Thymus (tissue), 11 donors: ENCODE measurements around the gene CATSPER3. TPM values are rescaled to one million over a fixed set of nuclear protein-coding genes. Genes with fewer than 3 reads are reported as not detected.

Experiments used
- DNase-seq, 9 donors: peaks; one replicate each; pipeline ENCODE4 v3.0.0-alpha.2; 2013; ENCODE audit warnings: low spot score in 9 of 9, low read depth in 6 of 9, missing footprints in 1 of 9
- H3K27ac ChIP-seq, 2 donors: one replicate each; pipeline ENCODE4 v1.5.1; 2013; ENCODE audit warnings: control low read depth in 1 of 2, low read depth in 1 of 2, low read length in 1 of 2, mild to moderate bottlenecking in 1 of 2, moderate library complexity in 1 of 2
- H3K27me3 ChIP-seq, 2 donors: one replicate each; pipeline ENCODE4 v1.5.1; 2013; ENCODE audit warnings: low read length in 1 of 2; ENCODE audit not compliant: control insufficient read depth in 2 of 2, insufficient read depth in 1 of 2
- H3K36me3 ChIP-seq, 2 donors: one replicate each; pipeline ENCODE4 v1.5.1; 2013; ENCODE audit warnings: low read length in 1 of 2, mild to moderate bottlenecking in 1 of 2, moderate library complexity in 1 of 2; ENCODE audit not compliant: control insufficient read depth in 2 of 2, insufficient read depth in 2 of 2
- H3K4me1 ChIP-seq, 2 donors: one replicate each; pipeline ENCODE4 v1.5.1; 2013; ENCODE audit warnings: low read length in 2 of 2; ENCODE audit not compliant: control insufficient read depth in 2 of 2, insufficient read depth in 2 of 2
- H3K4me3 ChIP-seq, 2 donors: one replicate each; pipeline ENCODE4 v1.5.1; 2013; ENCODE audit warnings: low read length in 2 of 2, control low read depth in 1 of 2, mild to moderate bottlenecking in 1 of 2
- H3K9me3 ChIP-seq, 2 donors: one replicate each; pipeline ENCODE4 v1.5.1; 2013; ENCODE audit warnings: low read length in 1 of 2, mild to moderate bottlenecking in 1 of 2; ENCODE audit not compliant: control insufficient read depth in 2 of 2, insufficient read depth in 1 of 2
- WGBS: extraction: QIAGEN DNeasy Blood & Tissue Kit; methylation state at CpG from one replicate; pipeline ENCODE4 v1.1.7; 2013; 5-methylcytosine and 5-hydroxymethylcytosine counted together
- polyA plus RNA-seq: library from polyadenylated mRNA; stranded (reverse); fragments of 200-250 nt; gene quantifications from one replicate; pipeline ENCODE4 v1.2.3, GENCODE V29; 2013
- total RNA-seq: library from RNA; stranded (reverse); fragments of 120-200 nt; gene quantifications from one replicate; pipeline ENCODE4 v1.2.4, GENCODE V29; 2013
- donor health status: healthy.

The CATSPER3 gene
- total and polyA plus RNA-seq, 2 donors, result 0.19 to 1.3 TPM

GRCh38 chr5:135024956-135025729, 57.4 kb downstream of the CATSPER3 start:
- no peak overlapping the region for H3K4me3 ChIP-seq
- peaks cover 61 to 78% of the 10 kb centered on the region in 2 donors for H3K27me3 ChIP-seq
- no peak for DNase-seq
- H3K36me3 ChIP-seq, result no peaks in the 10 kb centered on the region
- no peaks in the 10 kb centered on the region for H3K4me1 ChIP-seq
- no peak overlapping the region for H3K27ac ChIP-seq
- WGBS, result 95% methylated on average over 11 of the region's 11 CpGs
- peaks cover 0 to 3% of the 10 kb centered on the region in 2 donors for H3K9me3 ChIP-seq

DNA sequence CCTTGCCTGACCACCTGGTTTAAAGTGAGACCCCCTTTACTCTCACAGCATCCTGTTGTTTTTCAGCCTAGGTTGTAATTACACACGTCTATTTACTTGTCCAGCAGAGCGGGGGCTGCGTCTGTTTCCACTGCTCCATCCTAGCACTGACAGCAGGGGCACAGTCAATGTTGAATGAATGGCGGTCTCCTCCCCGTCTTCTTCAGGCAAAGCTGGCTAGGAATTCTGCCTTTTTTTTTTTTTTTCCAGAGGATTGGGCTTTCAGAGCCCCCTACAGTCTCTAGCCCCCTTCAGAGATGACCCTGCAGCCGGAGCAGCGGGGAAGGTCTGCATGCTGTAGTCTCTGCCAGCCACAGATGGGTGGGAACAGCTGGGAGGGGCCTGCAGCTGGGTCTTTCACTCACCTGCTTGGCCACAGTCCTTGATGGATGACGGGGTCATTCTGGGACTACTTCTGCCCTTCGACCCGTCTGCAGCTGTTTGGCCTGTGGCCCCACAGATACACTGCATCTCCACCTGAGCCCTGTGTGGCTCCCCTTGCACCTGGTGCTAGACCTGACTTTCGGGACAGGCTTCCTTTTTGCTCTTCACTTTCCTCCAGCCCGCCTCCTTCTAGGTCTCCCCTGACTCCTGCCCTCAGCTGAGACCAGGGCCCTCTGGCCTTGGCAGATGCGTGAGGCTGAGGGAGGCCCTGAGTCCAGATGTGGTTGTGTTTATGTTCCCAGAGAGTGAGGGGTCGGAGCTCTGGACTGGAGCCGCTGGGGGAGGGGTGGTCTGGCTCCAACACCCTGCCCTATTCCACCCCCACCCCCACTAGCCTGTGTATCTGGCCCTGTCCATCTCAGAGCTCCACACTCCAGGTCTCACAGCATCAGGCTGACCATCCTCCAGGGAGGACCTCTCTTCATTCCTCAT, 58.3 kb downstream of the CATSPER3 start:
- peaks cover 0 to 4% of the 10 kb centered on the region in 2 donors for H3K9me3 ChIP-seq
- no peak for DNase-seq
- H3K27ac ChIP-seq, result no peak overlapping the region
- H3K4me3 ChIP-seq, result no peak overlapping the region
- 92% methylated on average over 15 of the region's 15 CpGs for WGBS
- peaks cover 69 to 81% of the 10 kb centered on the region in 2 donors for H3K27me3 ChIP-seq
- no peaks in the 10 kb centered on the region for H3K36me3 ChIP-seq
- peaks cover 0 to 2% of the 10 kb centered on the region in 2 donors for H3K4me1 ChIP-seq

- no peak for DNase-seq
- Histone ChIP-seq H3K27me3 (peaks cover 72 to 86% of the 10 kb centered on the region in 2 donors), H3K36me3 (no peaks in the 10 kb centered on the region), H3K4me3 (no peak overlapping the region), H3K27ac (no peak overlapping the region), H3K9me3 (peaks cover 0 to 5% of the 10 kb centered on the region in 2 donors), H3K4me1 (peaks cover 0 to 6% of the 10 kb centered on the region in 2 donors)
- WGBS, result 67% methylated on average over 12 of the region's 12 CpGs
Observed at GRCh38 chr5:135026645-135027265, 59.0 kb downstream of the CATSPER3 start.

GRCh38 chr5:135027266-135027696, 59.6 kb downstream of the CATSPER3 start:
- Histone ChIP-seq H3K27ac (no peak overlapping the region), H3K4me3 (no peak overlapping the region), H3K4me1 (peaks cover 0 to 6% of the 10 kb centered on the region in 2 donors), H3K27me3 (peaks cover 74 to 90% of the 10 kb centered on the region in 2 donors), H3K9me3 (peaks cover 0 to 5% of the 10 kb centered on the region in 2 donors), H3K36me3 (no peaks in the 10 kb centered on the region)
- whole genome bisulfite sequencing, result 10% methylated on average over 29 of the region's 29 CpGs
- no peak for DNase-seq

GRCh38 chr5:135027697-135028615, 60.2 kb downstream of the CATSPER3 start:
- Histone ChIP-seq H3K4me1 (peaks cover 0 to 6% of the 10 kb centered on the region in 2 donors), H3K36me3 (no peaks in the 10 kb centered on the region), H3K27ac (no peak overlapping the region), H3K9me3 (peaks cover 0 to 5% of the 10 kb centered on the region in 2 donors), H3K4me3 (no peak overlapping the region), H3K27me3 (peaks cover 78 to 96% of the 10 kb centered on the region in 2 donors)
- WGBS, result 8% methylated on average over 79 of the region's 79 CpGs
- no peak for DNase-seq

DNA sequence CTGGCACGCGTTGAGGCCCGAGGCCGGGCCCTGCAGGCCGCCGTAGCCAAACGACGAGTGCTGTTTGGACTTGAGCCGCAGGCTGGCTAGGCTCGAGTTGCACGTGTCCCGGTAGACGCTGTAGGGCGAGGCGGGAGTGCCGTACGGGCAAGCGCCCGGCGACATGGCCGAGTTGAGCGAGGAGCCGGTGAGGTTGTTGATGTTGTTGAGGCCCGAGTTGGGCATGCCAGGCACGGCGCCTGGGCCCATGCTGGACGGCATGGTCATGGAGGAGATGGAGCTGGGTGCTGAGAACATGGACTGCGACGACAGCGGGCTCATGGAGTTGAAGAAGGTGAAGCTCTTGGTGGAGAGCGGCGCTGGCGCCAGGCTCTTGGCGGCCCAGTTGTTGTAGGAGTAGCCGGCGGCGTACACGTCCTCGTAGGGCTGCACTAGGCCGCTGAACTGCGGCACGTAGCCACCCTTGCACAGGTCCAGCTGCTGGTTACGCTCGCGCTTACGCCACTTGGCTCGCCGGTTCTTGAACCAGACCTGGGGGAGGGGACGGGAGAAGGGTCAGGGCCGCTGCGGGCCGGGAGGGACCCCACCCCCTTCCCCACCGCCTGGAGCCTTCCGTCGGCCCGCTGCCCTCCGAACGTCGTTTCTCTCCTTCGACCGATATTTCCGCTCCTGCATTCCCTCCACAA, 61.2 kb downstream of the CATSPER3 start:
- Histone ChIP-seq H3K27ac (no peak overlapping the region), H3K4me3 (no peak overlapping the region), H3K36me3 (no peaks in the 10 kb centered on the region), H3K4me1 (peaks cover 6% of the 10 kb centered on the region in 2 donors), H3K9me3 (peaks cover 0 to 7% of the 10 kb centered on the region in 2 donors), H3K27me3 (peaks cover 88 to 99% of the 10 kb centered on the region in 2 donors)
- WGBS, result 12% methylated on average over 62 of the region's 62 CpGs
- no peak for DNase-seq

GRCh38 chr5:135029477-135030122, 61.9 kb downstream of the CATSPER3 start:
- H3K27ac ChIP-seq, result no peak overlapping the region
- WGBS, result 14% methylated on average over 15 of the region's 15 CpGs
- peaks cover 0 to 7% of the 10 kb centered on the region in 2 donors for H3K9me3 ChIP-seq
- no peaks in the 10 kb centered on the region for H3K36me3 ChIP-seq
- peaks cover 6% of the 10 kb centered on the region in 2 donors for H3K4me1 ChIP-seq
- peaks cover 90 to 97% of the 10 kb centered on the region in 2 donors for H3K27me3 ChIP-seq
- no peak overlapping the region for H3K4me3 ChIP-seq
- DNase-seq, result no peak
